Endothelial cell of umbilical vein (primary cell): ENCODE results near the gene LRIG1. TPM values are rescaled to one million over a fixed set of nuclear protein-coding genes. Genes with fewer than 3 reads are reported as not detected.

Experiments used
- BruUV-seq: library from RNA; stranded (reverse); fragments of 400-500 nt; replicated peaks from 2 replicates; lab custom pipeline; 2021; lab: Mats Ljungman, UMichigan
- CTCF ChIA-PET: fragments of 300-600, 350-600 bp; sonication (Branson Sonifier 250); formaldehyde crosslinking; loops from one replicate; lab custom pipeline; 2021; ENCODE audit warnings: antibody characterized with exemption, inconsistent platforms; lab: Charles Lee
- POLR2A ChIA-PET: fragments of 300-600, 350-600 bp; sonication (Branson Sonifier 250); formaldehyde crosslinking; loops from one replicate; lab custom pipeline; 2021; ENCODE audit warnings: antibody characterized with exemption, inconsistent platforms; lab: Charles Lee
- DNase-seq: peaks from one replicate; pipeline ENCODE4 v3.0.0-alpha.2; 2011; ENCODE audit warnings: low read depth, low spot score
- FAIRE-seq: peaks from 2 replicates; lab custom pipeline; 2011; peaks lifted over from hg19 to GRCh38; lab: Jason Lieb, UNC
- H2AFZ ChIP-seq: 2 replicates; pipeline ENCODE4 v1.6.0; 2012; ENCODE audit warnings: low read depth, low read length, control low read depth, inconsistent platforms
- H3K27ac ChIP-seq: 2 replicates; pipeline ENCODE4 v1.5.1; 2011; ENCODE audit warnings: low read depth, mild to moderate bottlenecking, control low read depth, low read length, moderate library complexity; ENCODE audit not compliant: insufficient read depth
- H3K27me3 ChIP-seq, 2 experiments: 2 replicates each; pipeline versions ENCODE4 v1.6.0 to v1.6.1; 2011; ENCODE audit warnings: low read length in 2 of 2, mixed read lengths in 1 of 2; ENCODE audit not compliant: control insufficient read depth in 2 of 2, insufficient read depth in 2 of 2
- H3K36me3 ChIP-seq, 2 experiments: 2 replicates in 1 of 2; 3 replicates in 1 of 2; pipeline ENCODE4 v1.5.1; 2011; ENCODE audit warnings: low read length in 2 of 2, mild to moderate bottlenecking in 1 of 2, moderate library complexity in 1 of 2; ENCODE audit not compliant: control insufficient read depth in 2 of 2, insufficient read depth in 2 of 2; ENCODE audit errors: extremely low read depth in 1 of 2
- H3K4me1 ChIP-seq: 3 replicates; pipeline ENCODE4 v1.5.1; 2011; ENCODE audit warnings: mild to moderate bottlenecking, low read length; ENCODE audit not compliant: control insufficient read depth, insufficient read depth; ENCODE audit errors: extremely low read depth
- H3K4me2 ChIP-seq: 2 replicates; pipeline ENCODE4 v1.6.1; 2011; ENCODE audit warnings: low read length, control low read depth, mixed read lengths; ENCODE audit not compliant: insufficient read depth
- H3K4me3 ChIP-seq, 3 experiments: fragments of 200-600 bp in 1 of 3; sonication (generic), shearing (Covaris generic) in 1 of 3; replicated peaks in 1 of 3; 2 replicates each; pipeline ENCODE4 v1.5.1; 2011 to 2016; ENCODE audit warnings: control low read depth in 3 of 3, low read length in 3 of 3, mild to moderate bottlenecking in 2 of 3, inconsistent platforms in 1 of 3, low read depth in 1 of 3, moderate library complexity in 1 of 3; ENCODE audit not compliant: insufficient read depth in 1 of 3
- H3K79me2 ChIP-seq: 2 replicates; pipeline ENCODE4 v1.6.0; 2012; ENCODE audit warnings: low read length, inconsistent platforms; ENCODE audit not compliant: control insufficient read depth, insufficient read depth
- H3K9ac ChIP-seq: replicated peaks from 2 replicates; pipeline ENCODE3; 2011; ENCODE audit warnings: low read length, control low read depth; ENCODE audit not compliant: insufficient read depth; ENCODE audit errors: extremely low read depth
- H3K9me1 ChIP-seq: replicated peaks from 3 replicates; pipeline ENCODE4 v1.6.0; 2011; ENCODE audit warnings: mild to moderate bottlenecking, low read length; ENCODE audit not compliant: control insufficient read depth, insufficient read depth; ENCODE audit errors: extremely low read depth
- H3K9me3 ChIP-seq: replicated peaks from 2 replicates; pipeline ENCODE4 v1.5.1; 2012; ENCODE audit warnings: low read length, inconsistent platforms; ENCODE audit not compliant: control insufficient read depth, insufficient read depth
- H4K20me1 ChIP-seq: replicated peaks from 2 replicates; pipeline ENCODE3; 2011; ENCODE audit warnings: mild to moderate bottlenecking, low read length; ENCODE audit not compliant: control insufficient read depth, insufficient read depth; ENCODE audit errors: extremely low read depth
- EZH2 ChIP-seq: IDR thresholded peaks from 2 replicates; pipeline ENCODE4 v1.6.1; 2012; ENCODE audit warnings: borderline replicate concordance, low read depth, mild to moderate bottlenecking, moderate library complexity, low read length, inconsistent platforms; ENCODE audit not compliant: severe bottlenecking
- FOS ChIP-seq: IDR thresholded peaks from 2 replicates; pipeline ENCODE4 v1.6.1; 2011; ENCODE audit warnings: mild to moderate bottlenecking, low read length, moderate library complexity, borderline replicate concordance; ENCODE audit not compliant: insufficient read depth
- GATA2 ChIP-seq: IDR thresholded peaks from 2 replicates; pipeline ENCODE4 v1.7.0; 2011; ENCODE audit warnings: low read depth, mild to moderate bottlenecking, moderate library complexity, mixed read lengths, low read length; ENCODE audit not compliant: insufficient read length, insufficient read depth
- JUN ChIP-seq: IDR thresholded peaks from 2 replicates; pipeline ENCODE4 v1.6.1; 2011; ENCODE audit warnings: borderline replicate concordance, low read depth; ENCODE audit not compliant: insufficient read length, insufficient read depth
- MYC ChIP-seq: IDR thresholded peaks from one replicate; pipeline ENCODE4 v1.6.1; 2011; ENCODE audit warnings: mild to moderate bottlenecking, low read depth, low read length
- POLR2A ChIP-seq: IDR thresholded peaks from 2 replicates; pipeline ENCODE4 v1.6.1; 2012; ENCODE audit warnings: low read depth, mild to moderate bottlenecking, control low read depth, low read length
- POLR2AphosphoS5 ChIP-seq: IDR thresholded peaks from 2 replicates; pipeline ENCODE4 v1.6.1; 2012; ENCODE audit warnings: low read depth, mild to moderate bottlenecking, control low read depth, low read length, moderate library complexity; ENCODE audit not compliant: insufficient read depth
- dilution Hi-C: fragments of 300-500 bp; cut with MboI; formaldehyde crosslinking; loops from one replicate; pipeline ENCODE4 v1.15.0; 2019; ENCODE audit warnings: low sequenced_read_pairs; ENCODE audit not compliant: extremely low pct_ligation_motif_present
- intact Hi-C: fragments of 100-400 bp; cut with micrococcal nuclease; formaldehyde crosslinking; loops from one replicate; pipeline ENCODE4 v1.10.0; 2022
- polyA plus RNA-seq, 4 experiments: library from polyadenylated mRNA; depleted of rRNA in 3 of 4; stranded (reverse) in 3 of 4; unstranded in 1 of 4; fragments of >200 nt; gene quantifications; 2 replicates each; pipeline versions ENCODE4 v1.2.1 to v1.2.3, GENCODE V29; 2011 to 2012; ENCODE audit warnings: missing spikeins in 1 of 4
- total RNA-seq: library from RNA; stranded (reverse); gene quantifications from 2 replicates; pipeline ENCODE4 v1.2.3, GENCODE V29; 2021
- TF ChIP-seq, protein P1 (sequence below): IDR thresholded peaks from 2 replicates; pipeline ENCODE4 v1.6.1; 2011; ENCODE audit not compliant: insufficient read depth, insufficient read length
- TF ChIP-seq, protein P2 (sequence below), 2 donors: IDR thresholded peaks; 1 replicate in 1 of 2; 2 replicates in 1 of 2; pipeline ENCODE4 v1.5.1; 2011; ENCODE audit warnings: low read length in 2 of 2, mild to moderate bottlenecking in 2 of 2, moderate library complexity in 2 of 2, control low read depth in 1 of 2, inconsistent platforms in 1 of 2, low read depth in 1 of 2; ENCODE audit not compliant: insufficient read depth in 1 of 2; ENCODE audit errors: extremely low read depth in 1 of 2

The LRIG1 gene
- total and polyA plus RNA-seq, 2 donors (not counting 3 experiments of a cell fraction or from before 2014, with no cell fraction given) = 50.3 to 52.2 TPM

- Histone ChIP-seq H3K4me3 (no peak overlapping the region), H3K9me1 (no peaks in the 10 kb centered on the region), H3K79me2 (peaks cover 2% of the 10 kb centered on the region), H3K36me3 (peaks cover 0 to 45% of the 10 kb centered on the region in 2 experiments), H3K27me3 (no peaks in the 10 kb centered on the region), H2AFZ (no peak overlapping the region), H3K9me3 (no peaks in the 10 kb centered on the region), H4K20me1 (no peaks in the 10 kb centered on the region), H3K4me2 (no peak overlapping the region), H3K9ac (no peak overlapping the region), H3K4me1 (no peaks in the 10 kb centered on the region), H3K27ac (no peak overlapping the region)
- ChIA-PET POLR2A (no interaction called here), CTCF (no interaction called here)
- no peak for TF ChIP-seq JUN
- TF ChIP-seq EZH2 = no peak
- TF ChIP-seq MYC = no peak
- TF ChIP-seq POLR2AphosphoS5 = no peak
- TF ChIP-seq GATA2 = no peak
- TF ChIP-seq, protein P1, sequence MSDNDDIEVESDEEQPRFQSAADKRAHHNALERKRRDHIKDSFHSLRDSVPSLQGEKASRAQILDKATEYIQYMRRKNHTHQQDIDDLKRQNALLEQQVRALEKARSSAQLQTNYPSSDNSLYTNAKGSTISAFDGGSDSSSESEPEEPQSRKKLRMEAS = no peak
- no peak for TF ChIP-seq FOS
- TF ChIP-seq POLR2A = no peak
- TF ChIP-seq, protein P2, sequence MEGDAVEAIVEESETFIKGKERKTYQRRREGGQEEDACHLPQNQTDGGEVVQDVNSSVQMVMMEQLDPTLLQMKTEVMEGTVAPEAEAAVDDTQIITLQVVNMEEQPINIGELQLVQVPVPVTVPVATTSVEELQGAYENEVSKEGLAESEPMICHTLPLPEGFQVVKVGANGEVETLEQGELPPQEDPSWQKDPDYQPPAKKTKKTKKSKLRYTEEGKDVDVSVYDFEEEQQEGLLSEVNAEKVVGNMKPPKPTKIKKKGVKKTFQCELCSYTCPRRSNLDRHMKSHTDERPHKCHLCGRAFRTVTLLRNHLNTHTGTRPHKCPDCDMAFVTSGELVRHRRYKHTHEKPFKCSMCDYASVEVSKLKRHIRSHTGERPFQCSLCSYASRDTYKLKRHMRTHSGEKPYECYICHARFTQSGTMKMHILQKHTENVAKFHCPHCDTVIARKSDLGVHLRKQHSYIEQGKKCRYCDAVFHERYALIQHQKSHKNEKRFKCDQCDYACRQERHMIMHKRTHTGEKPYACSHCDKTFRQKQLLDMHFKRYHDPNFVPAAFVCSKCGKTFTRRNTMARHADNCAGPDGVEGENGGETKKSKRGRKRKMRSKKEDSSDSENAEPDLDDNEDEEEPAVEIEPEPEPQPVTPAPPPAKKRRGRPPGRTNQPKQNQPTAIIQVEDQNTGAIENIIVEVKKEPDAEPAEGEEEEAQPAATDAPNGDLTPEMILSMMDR (IDR thresholded peaks at IDR 0.05; ENCODE audit: extremely low read depth in 1 of 2, insufficient read depth in 1 of 2, low read depth in 1 of 2, low read length in 2 of 2) = no peak
- DNase-seq = no peak
- intact Hi-C loops (no loop called here), dilution Hi-C loops (no loop called here)
- no TSS peak for BruUV-seq
- FAIRE-seq = no peak
Observed at GRCh38 chr3:66413151-66413751, 87.6 kb downstream of the LRIG1 start.
